Panc1 (cell line): ENCODE measurements around the gene ANGPTL4. TPM values are rescaled to one million over a fixed set of nuclear protein-coding genes. Genes with fewer than 3 reads are reported as not detected.

Experiments used
- ATAC-seq: fragments of 200-7000 bp; cut with Tn5 transposase; 2 replicates; pipeline ENCODE4 v1.9.1; 2020; ENCODE audit warnings: mild to moderate bottlenecking, moderate library complexity
- BruUV-seq: library from RNA; stranded (reverse); fragments of 400-500 nt; replicated peaks from 2 replicates; lab custom pipeline; 2021; lab: Mats Ljungman, UMichigan
- CTCF ChIA-PET: fragments of 300-600 bp; sonication (Branson Sonifier 250); formaldehyde crosslinking; loops from one replicate; lab custom pipeline; 2022; ENCODE audit warnings: antibody characterized with exemption; lab: Charles Lee
- POLR2A ChIA-PET: fragments of 300-600 bp; sonication (Branson Sonifier 250); formaldehyde crosslinking; loops from one replicate; lab custom pipeline; 2022; ENCODE audit warnings: antibody characterized with exemption; lab: Charles Lee
- DNase-seq: peaks from one replicate; pipeline ENCODE4 v3.0.0-alpha.2; 2010; ENCODE audit warnings: low read depth, low spot score
- H3K27ac ChIP-seq: 2 replicates; pipeline ENCODE4 v1.5.1; 2011; ENCODE audit warnings: mild to moderate bottlenecking, low read length, inconsistent platforms
- H3K27me3 ChIP-seq: fragments of 200-500 bp; sonication (Bioruptor generic); 2 replicates; pipeline ENCODE4 v1.6.0; 2014; ENCODE audit warnings: low read length, inconsistent platforms; ENCODE audit not compliant: control insufficient read depth, insufficient read depth
- H3K36me3 ChIP-seq: fragments of 200-500 bp; sonication (Bioruptor generic); 2 replicates; pipeline ENCODE4 v1.5.1; 2014; ENCODE audit warnings: inconsistent platforms, mild to moderate bottlenecking, low read length, moderate library complexity; ENCODE audit not compliant: control insufficient read depth, insufficient read depth
- H3K4me1 ChIP-seq: 2 replicates; pipeline ENCODE4 v1.5.1; 2011; ENCODE audit warnings: inconsistent platforms, mild to moderate bottlenecking, low read length, moderate library complexity; ENCODE audit not compliant: control insufficient read depth, insufficient read depth
- H3K4me3 ChIP-seq, 2 experiments: 2 replicates each; pipeline ENCODE4 v1.5.1; 2011 to 2012; ENCODE audit warnings: low read depth in 2 of 2, low read length in 2 of 2, mild to moderate bottlenecking in 2 of 2, inconsistent platforms in 1 of 2, moderate library complexity in 1 of 2
- H3K9me3 ChIP-seq: fragments of 200-500 bp; sonication (Bioruptor generic); 2 replicates; pipeline ENCODE4 v1.5.1; 2014; ENCODE audit warnings: low read depth, mild to moderate bottlenecking, inconsistent platforms, low read length, moderate library complexity; ENCODE audit not compliant: control insufficient read depth, insufficient read depth
- CTCF ChIP-seq: fragments of 450-650 bp; IDR thresholded peaks from 2 replicates; pipeline ENCODE4 v1.5.1; 2017; ENCODE audit warnings: mild to moderate bottlenecking
- POLR2AphosphoS5 ChIP-seq: IDR thresholded peaks from 2 replicates; pipeline ENCODE4 v1.6.1; 2012; ENCODE audit warnings: mild to moderate bottlenecking, low read depth, low read length, moderate library complexity
- REST ChIP-seq, 2 experiments: IDR thresholded peaks; 2 replicates each; pipeline ENCODE4 v1.6.1; 2011 to 2012; ENCODE audit warnings: low read depth in 2 of 2, control low read depth in 1 of 2, low read length in 1 of 2, mild to moderate bottlenecking in 1 of 2, moderate library complexity in 1 of 2; ENCODE audit not compliant: insufficient read depth in 1 of 2
- SIN3A ChIP-seq: IDR thresholded peaks from 2 replicates; pipeline ENCODE4 v1.6.1; 2012; ENCODE audit warnings: low read depth, mild to moderate bottlenecking, low read length, moderate library complexity, borderline replicate concordance; ENCODE audit not compliant: insufficient read depth
- TCF7L2 ChIP-seq: IDR thresholded peaks from 2 replicates; pipeline ENCODE4 v1.6.1; 2011; ENCODE audit warnings: mild to moderate bottlenecking, low read depth, low read length, inconsistent platforms
- in situ Hi-C: cut with HindIII; loops from 2 replicates; pipeline ENCODE4 v1.10.0; 2016; ENCODE audit warnings: low sequenced_read_pairs, low pct_unique_long_range_greater_than_20kb
- intact Hi-C: fragments of 100-400 bp; cut with micrococcal nuclease; formaldehyde crosslinking; loops from one replicate; pipeline ENCODE4 v1.10.0; 2022; ENCODE audit not compliant: unreplicated experiment
- total RNA-seq: library from RNA; stranded (reverse); gene quantifications from one replicate; pipeline ENCODE4 v1.2.1, GENCODE V29; 2021; ENCODE audit not compliant: unreplicated experiment

Gene ANGPTL4
- total RNA-seq, 1 experiment from 2014 or later = 46.6 TPM

GRCh38 chr19:8329996-8330395, 34.0 kb upstream of the ANGPTL4 start:
- H3K27ac ChIP-seq = no peak overlapping the region
- in situ Hi-C loops (no loop called here), intact Hi-C loops (no loop called here)
- CTCF ChIA-PET = no interaction called here
- DNase-seq (no peak), ATAC-seq (no peak)
- POLR2A ChIA-PET = no interaction called here
- H3K27me3 ChIP-seq = no peaks in the 10 kb centered on the region; the same call in 1 of the 2 replicates
- H3K36me3 ChIP-seq = no peaks in the 10 kb centered on the region
- no peaks in the 10 kb centered on the region for H3K4me1 ChIP-seq
- H3K9me3 ChIP-seq = no peaks in the 10 kb centered on the region
- BruUV-seq = no TSS peak
- TF ChIP-seq REST (IDR thresholded peaks at IDR 0.05; ENCODE audit: insufficient read depth in 1 of 2, low read depth in 2 of 2, low read length in 1 of 2) = no peak
- TF ChIP-seq TCF7L2 = no peak
- TF ChIP-seq POLR2AphosphoS5 = no peak
- no peak for TF ChIP-seq SIN3A
- TF ChIP-seq CTCF = no peak
- no peak overlapping the region for H3K4me3 ChIP-seq

GRCh38 chr19:8331263-8331845, 32.6 kb upstream of the ANGPTL4 start:
- Histone ChIP-seq H3K9me3 (no peaks in the 10 kb centered on the region), H3K27me3 (no peaks in the 10 kb centered on the region; the same call in 1 of the 2 replicates), H3K4me3 (no peak overlapping the region), H3K4me1 (no peaks in the 10 kb centered on the region), H3K36me3 (no peaks in the 10 kb centered on the region), H3K27ac (no peak overlapping the region)
- ATAC-seq (no peak), DNase-seq (no peak)
- CTCF ChIA-PET = interaction anchor here (0.5 to 0.6 kb wide), 2 partner anchors 64 to 158 kb away, joined by 3 to 5 read pairs; no protein-coding TSS in a partner anchor
- intact Hi-C loops (no loop called here), in situ Hi-C loops (no loop called here)
- TF ChIP-seq SIN3A (no peak), TCF7L2 (no peak), REST (IDR thresholded peaks at IDR 0.05; ENCODE audit: insufficient read depth in 1 of 2, low read depth in 2 of 2, low read length in 1 of 2) (no peak), CTCF (no peak), POLR2AphosphoS5 (no peak)
- BruUV-seq = no TSS peak
- POLR2A ChIA-PET = no interaction called here
